Stimulated activated CD4-positive, alpha-beta T cell treated with anti-CD3 and anti-CD28 coated beads, Interleukin-4, amount 100 ng/mL, for 1 hour (primary cell): Measurements from ENCODE around the gene KMT5B.

Experiments
- DNase-seq: peaks from one replicate; pipeline ENCODE4 v3.0.0-alpha.2; 2020

KMT5B gene

GRCh38 chr11:68179847-68180246 lies 33.2 kb downstream of the KMT5B start:
- DNase-seq, result no peak

- no peak for DNase-seq
Measured at GRCh38 chr11:68177877-68178276, 35.2 kb downstream of the KMT5B start.

- no peak for DNase-seq
Measured at GRCh38 chr11:68173926-68174325, 39.2 kb downstream of the KMT5B start.

GRCh38 chr11:68169442-68169841 lies 43.7 kb downstream of the KMT5B start:
- DNase-seq, result no peak

- no peak for DNase-seq
Measured at GRCh38 chr11:68168694-68169093, 44.4 kb downstream of the KMT5B start.

- no peak for DNase-seq
Measured at GRCh38 chr11:68167474-68167873, 45.6 kb downstream of the KMT5B start.

- no peak for DNase-seq
Measured at GRCh38 chr11:68166969-68167368, 46.1 kb downstream of the KMT5B start.

GRCh38 chr11:68165601-68166000 lies 47.5 kb downstream of the KMT5B start:
- no peak for DNase-seq

- DNase-seq, result no peak
Measured at GRCh38 chr11:68164437-68164836, 48.7 kb downstream of the KMT5B start.

GRCh38 chr11:68163691-68164090 lies 49.4 kb downstream of the KMT5B start:
- DNase-seq, result no peak

GRCh38 chr11:68160100-68160695 lies 52.9 kb downstream of the KMT5B start:
- no peak for DNase-seq

- DNase-seq, result no peak
Measured at GRCh38 chr11:68159665-68160064, 53.4 kb downstream of the KMT5B start.

GRCh38 chr11:68159161-68159560 lies 53.9 kb downstream of the KMT5B start:
- no peak for DNase-seq

- no peak for DNase-seq
Measured at GRCh38 chr11:68158580-68158979, 54.5 kb downstream of the KMT5B start.

GRCh38 chr11:68153742-68154141 lies 59.4 kb downstream of the KMT5B start:
- DNase-seq, result no peak

- no peak for DNase-seq
Measured at GRCh38 chr11:68150037-68150436, 63.1 kb downstream of the KMT5B start.

- DNase-seq, result no peak
Measured at GRCh38 chr11:68149417-68149816, 63.7 kb downstream of the KMT5B start.

GRCh38 chr11:68148879-68149278 lies 64.2 kb downstream of the KMT5B start:
- no peak for DNase-seq

GRCh38 chr11:68148071-68148805 lies 64.9 kb downstream of the KMT5B start:
- no peak for DNase-seq

- no peak for DNase-seq
Measured at GRCh38 chr11:68146704-68147474, 66.2 kb downstream of the KMT5B start.

- no peak for DNase-seq
Measured at GRCh38 chr11:68146010-68146540, 67.0 kb downstream of the KMT5B start.

- DNase-seq, result no peak
Measured at GRCh38 chr11:68145120-68145866, 67.8 kb downstream of the KMT5B start.

- no peak for DNase-seq
Measured at GRCh38 chr11:68143310-68143689, 69.8 kb downstream of the KMT5B start.
